ENCODE data around the gene ASB5.
"Not testable (repeated sequence)": the region's sequence is repeated elsewhere in the genome, so short reads cannot be mapped to it uniquely, and the experiment has no call there.

ASB5 gene

GRCh38 chr4:176222149-176222548 lies 46.9 kb downstream of the ASB5 start:
- DNase-seq (ENCODE audit: low read depth): no peak

- no peak for DNase-seq (ENCODE audit: low read depth)
Measured at GRCh38 chr4:176217510-176217909, 51.5 kb downstream of the ASB5 start.

GRCh38 chr4:176212351-176212750 lies 56.7 kb downstream of the ASB5 start:
- DNase-seq (ENCODE audit: low read depth): not testable (repeated sequence)

GRCh38 chr4:176210579-176211296 lies 58.3 kb downstream of the ASB5 start:
- DNase-seq (ENCODE audit: low read depth): no peak

- no peak for DNase-seq (ENCODE audit: low read depth)
Measured at GRCh38 chr4:176210101-176210500, 58.9 kb downstream of the ASB5 start.

- no peak for DNase-seq (ENCODE audit: low read depth)
Measured at GRCh38 chr4:176209535-176209934, 59.5 kb downstream of the ASB5 start.

- DNase-seq (ENCODE audit: low read depth): no peak
Measured at GRCh38 chr4:176207839-176208238, 61.2 kb downstream of the ASB5 start.

GRCh38 chr4:176205299-176205698 lies 63.7 kb downstream of the ASB5 start:
- DNase-seq (ENCODE audit: low read depth): no peak

GRCh38 chr4:176198316-176198903 lies 70.6 kb downstream of the ASB5 start:
- DNase-seq (ENCODE audit: low read depth): no peak

- peak; percentile 87 for DNase-seq (ENCODE audit: low read depth)
Measured at GRCh38 chr4:176195184-176195978, 73.6 kb downstream of the ASB5 start, which contains the start of gene SPATA4. Gene SPATA4 (minus strand): TSS chr4:176195585. CDS start chr4:176195562, 23 bp downstream.

- no peak for DNase-seq (ENCODE audit: low read depth)
Measured at GRCh38 chr4:176193938-176194337, 75.1 kb downstream of the ASB5 start.

- no peak for DNase-seq (ENCODE audit: low read depth)
Measured at GRCh38 chr4:176193126-176193525, 75.9 kb downstream of the ASB5 start.

- no peak for DNase-seq (ENCODE audit: low read depth)
Measured at GRCh38 chr4:176191974-176192373, 77.0 kb downstream of the ASB5 start.

GRCh38 chr4:176189891-176190795 lies 78.9 kb downstream of the ASB5 start:
- no peak for DNase-seq (ENCODE audit: low read depth)

GRCh38 chr4:176188654-176189053 lies 80.4 kb downstream of the ASB5 start:
- no peak for DNase-seq (ENCODE audit: low read depth)

- DNase-seq (ENCODE audit: low read depth): no peak
Measured at GRCh38 chr4:176187624-176188023, 81.4 kb downstream of the ASB5 start.

- DNase-seq (ENCODE audit: low read depth): no peak
Measured at GRCh38 chr4:176186671-176187395, 82.2 kb downstream of the ASB5 start.

GRCh38 chr4:176186067-176186466 lies 83.0 kb downstream of the ASB5 start:
- DNase-seq (ENCODE audit: low read depth): no peak

- DNase-seq (ENCODE audit: low read depth): no peak
Measured at GRCh38 chr4:176185051-176185450, 84.0 kb downstream of the ASB5 start.

Measured in activated gamma-delta T cell treated with anti-CD3 and anti-CD28 coated beads, Interleukin-2, amount 50 U/mL, for 16 hours (primary cell).